ENCODE data around the gene FZD10.

FZD10 gene

DNA sequence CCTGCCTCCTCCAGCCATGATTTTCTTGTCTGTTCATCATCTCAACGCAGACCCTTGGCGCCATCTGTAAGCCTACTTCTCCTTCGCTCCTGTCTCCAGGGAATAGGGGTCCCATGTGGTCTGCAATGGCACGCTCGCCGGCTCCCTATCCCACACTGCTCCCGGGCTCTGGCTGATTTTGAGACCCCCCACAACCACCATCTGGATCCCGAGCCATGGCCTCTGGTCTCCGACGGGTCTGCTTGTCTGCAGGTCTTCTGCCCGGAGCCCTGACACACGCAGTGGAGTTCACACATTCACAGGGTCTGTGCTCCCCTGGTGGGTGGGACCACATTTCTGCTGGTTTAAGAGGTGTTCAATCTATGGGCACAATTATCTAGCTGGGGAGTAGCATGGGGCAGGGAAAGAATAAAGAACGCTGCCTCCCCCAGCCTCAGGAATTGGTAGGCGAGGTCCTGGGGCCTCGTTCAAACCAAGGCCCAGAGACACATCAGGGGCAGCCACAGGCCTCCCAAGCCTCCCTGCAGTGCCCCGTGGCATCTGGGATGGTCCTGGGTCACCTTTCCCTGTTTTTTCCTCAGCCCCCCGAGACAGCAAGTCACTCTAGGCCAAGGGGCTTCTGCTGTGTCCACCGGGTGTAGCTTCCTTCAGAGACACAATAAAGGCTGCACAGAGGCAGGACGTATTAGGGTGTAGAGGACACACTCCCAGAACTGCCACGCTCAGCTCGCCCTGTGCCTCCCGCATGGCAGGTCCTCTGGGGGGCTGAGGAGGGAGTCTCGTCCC is 21.5 kb downstream of the FZD10 start:
- no peak for DNase-seq

DNA sequence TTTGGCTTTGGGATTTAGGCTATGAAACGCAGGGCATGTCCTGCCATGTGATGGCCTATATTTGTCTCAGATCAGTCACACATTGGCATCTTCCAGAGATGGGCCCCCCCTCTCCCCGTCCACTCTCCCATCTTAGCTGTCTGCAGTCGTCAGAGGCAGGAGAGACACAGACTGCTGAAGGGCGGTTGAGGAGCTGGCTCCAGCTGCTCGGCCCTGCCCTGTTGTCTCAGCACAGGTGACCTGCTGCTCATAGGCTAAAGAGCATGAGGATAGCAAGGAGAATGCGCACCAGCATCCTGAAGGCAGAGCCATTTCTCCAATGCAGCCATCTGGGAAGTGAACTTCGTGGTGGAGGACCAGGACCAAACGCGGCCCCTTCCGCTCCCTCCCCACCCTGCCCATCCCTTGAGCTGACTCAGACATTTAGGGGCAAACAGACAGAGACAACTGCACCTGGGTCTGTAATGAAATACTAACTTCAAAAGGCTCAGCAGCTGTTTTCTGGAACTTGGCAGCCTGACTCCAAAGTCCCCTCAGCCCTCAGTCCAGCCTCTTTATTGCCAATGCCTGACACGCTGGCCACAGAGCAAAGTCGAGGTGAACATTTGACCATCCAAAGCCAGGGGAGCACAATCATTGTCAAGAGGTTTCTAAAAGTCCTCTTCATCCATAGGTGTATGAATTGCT is 22.3 kb downstream of the FZD10 start:
- no peak for DNase-seq

DNA sequence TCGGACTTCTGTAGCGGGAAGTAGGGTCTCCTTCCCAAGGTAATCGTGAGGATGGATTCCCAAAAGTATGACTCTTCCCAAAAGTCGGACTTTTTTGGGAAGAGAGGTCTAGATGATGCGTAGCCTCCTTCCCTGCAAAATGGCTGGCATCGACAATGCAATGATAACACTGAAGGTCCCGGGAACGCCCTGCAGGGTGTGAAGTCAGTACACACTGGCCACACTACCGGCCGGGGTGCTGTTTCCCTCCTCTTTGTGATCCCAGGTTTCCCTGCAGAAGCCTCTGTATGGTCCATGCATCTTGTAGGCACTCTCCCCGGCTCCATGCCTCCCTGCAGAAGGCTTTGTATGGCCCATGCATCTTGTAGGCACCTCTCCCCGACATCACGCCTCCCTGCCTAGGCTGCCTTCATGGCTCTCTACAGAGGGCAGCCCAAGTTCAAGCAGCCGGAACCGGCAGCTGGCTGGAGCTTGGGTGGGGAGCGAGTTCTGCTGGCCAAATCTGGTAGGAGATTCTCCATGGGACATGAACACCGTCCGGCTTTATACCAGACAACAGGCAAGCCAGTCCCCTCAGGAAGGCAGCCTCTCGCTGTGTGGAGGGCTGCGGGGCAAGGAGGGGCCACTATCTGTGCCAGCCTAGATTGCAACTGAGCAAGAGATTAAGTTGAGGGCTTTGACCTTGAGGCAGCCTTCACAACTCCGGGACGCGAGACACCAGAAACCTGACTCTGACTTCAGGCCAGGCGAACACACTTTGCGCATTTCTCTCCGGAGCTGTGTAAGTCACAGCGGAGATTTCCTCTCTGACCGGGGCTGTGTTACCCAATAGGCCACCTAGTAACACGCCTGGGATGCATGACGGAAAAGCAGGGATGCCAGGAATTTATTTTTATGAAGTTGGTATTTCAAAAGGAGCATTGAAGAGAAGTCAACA is 23.5 kb downstream of the FZD10 start:
- DNase-seq: no peak

GRCh38 chr12:130186651-130187268 is 24.5 kb downstream of the FZD10 start:
- DNase-seq: no peak

- no peak for DNase-seq
These were observed 30.5 kb downstream of the FZD10 start for GRCh38 chr12:130192642-130193345.

DNA sequence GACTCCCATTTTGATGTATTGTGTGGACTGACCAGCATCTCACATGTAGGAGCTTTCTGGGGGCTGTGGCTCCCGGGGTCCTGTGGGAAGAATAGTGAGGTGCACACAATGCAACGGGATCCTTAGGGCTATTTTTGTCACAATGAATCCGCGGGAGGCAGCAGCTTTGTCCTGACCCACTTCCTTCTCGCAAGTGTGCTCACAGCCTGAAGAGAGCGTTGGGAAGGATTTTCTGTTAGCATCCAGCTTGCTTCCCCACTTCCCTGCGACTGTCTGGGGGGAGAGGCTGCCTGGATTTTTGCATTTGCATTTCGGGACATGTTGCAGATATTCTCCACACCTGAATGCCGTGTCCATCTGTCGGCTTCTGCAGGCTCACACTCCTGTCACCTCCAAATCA is 31.9 kb downstream of the FZD10 start:
- DNase-seq: no peak

GRCh38 chr12:130195369-130195768 is 33.1 kb downstream of the FZD10 start:
- no peak for DNase-seq

GRCh38 chr12:130195776-130196175 is 33.5 kb downstream of the FZD10 start:
- no peak for DNase-seq

DNA sequence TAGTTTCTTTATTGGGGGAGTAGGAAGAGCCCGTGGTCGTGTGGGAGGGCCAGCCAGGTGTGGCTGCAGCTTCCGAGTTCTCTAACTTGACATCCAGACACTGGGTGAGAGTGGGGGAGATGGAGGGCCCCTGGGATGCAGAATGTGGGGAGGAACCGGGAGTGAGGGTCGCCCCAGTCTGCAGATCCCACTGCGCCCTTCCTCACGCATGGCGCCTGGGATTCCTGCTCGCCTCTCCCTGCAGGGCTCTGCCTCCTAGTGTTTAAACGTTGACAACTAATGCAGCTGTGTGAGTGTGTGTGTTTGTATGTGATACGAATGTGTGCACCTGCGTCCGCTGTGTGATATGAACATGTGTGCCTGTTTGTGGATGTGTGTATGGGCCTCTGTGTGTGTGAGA is 34.6 kb downstream of the FZD10 start:
- DNase-seq: no peak

DNA sequence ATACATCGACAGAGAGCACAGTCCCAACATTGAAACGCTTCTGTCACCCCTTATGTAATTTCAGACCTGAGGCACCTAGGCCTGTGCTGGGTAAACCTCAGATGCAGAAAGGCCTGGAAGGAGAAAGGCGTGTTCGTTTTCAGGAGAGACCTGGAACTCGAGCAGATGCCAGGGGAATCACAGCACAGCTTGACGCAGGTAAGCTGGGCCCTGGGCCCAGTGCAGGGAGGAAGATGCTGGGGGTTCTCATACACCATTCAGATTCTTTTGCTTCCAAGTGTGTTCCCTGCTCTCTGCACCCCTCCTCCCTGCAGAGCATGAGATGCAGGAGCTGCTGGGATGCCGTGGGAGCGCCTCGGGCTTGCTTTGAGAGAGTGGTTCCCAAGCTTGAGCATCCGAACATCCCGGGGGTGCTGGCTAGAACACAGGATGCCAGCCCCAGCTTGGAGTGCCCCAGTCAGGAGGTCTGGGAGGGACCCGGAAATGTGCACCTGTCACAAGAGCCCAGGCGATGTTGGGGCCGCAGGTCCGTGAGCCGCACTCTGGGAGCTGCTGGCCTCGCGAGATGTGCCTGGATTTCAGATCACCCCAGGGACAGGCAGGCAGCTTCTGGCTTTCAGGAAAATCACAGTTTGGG is 35.9 kb downstream of the FZD10 start:
- no peak for DNase-seq

- no peak for DNase-seq
These were observed 36.4 kb downstream of the FZD10 start for GRCh38 chr12:130198663-130199060.

DNA sequence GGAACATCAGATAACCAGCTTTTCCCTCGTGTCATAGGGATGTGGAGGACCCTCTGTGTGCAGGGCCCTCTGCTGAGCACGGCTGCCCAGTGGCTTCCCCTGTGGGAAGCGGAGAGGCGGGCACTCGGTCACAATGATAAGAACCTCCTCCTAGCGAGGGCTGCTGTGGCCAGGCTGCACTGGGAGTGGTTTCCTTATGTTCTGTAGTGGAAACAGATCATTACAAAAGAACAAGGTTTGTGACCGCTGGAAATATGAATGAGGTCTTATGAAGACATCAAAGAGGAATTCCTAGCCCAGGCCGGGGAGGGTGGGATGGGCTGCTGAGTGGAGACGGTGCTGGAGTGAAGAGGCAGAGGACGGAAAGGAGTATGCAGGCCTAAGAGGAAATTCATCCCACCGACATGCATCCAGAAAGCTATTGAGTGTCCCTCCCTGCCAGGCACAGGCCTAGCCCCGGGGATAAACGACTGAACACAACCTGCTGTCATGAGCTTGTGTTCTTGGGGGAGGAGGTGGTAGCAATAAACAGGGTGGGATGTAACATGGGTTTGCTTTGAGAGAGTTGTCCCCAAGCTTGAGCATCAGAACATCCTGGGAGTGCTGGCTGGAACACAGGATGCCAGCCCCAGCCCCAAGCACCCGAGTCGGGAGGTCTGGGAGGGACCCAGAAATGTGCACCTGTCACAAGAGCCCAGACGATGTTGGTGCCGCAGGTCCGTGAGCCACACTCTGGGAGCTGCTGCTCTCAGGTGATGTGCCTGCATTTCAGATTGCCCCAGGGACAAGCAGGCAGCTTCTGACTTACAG is 37.5 kb downstream of the FZD10 start:
- DNase-seq: no peak

DNA sequence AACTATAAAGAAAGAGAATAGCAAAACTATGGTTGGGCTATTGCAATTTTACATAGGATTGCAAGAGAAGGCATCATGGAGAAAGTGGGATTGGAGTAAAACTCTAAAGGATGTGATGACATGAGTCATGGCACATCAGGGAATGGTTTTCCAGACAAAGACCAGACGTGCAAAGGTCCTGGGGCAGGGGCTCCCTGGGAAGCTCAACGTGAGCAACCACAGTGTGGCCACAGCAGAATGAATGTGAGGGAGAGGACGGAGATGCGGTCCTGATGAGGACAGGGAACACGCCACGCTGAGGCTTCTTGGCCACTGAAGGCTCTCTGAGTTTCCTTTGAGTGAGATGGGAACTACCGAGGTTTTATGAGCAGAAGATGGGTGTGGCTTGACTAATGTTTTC is 38.2 kb downstream of the FZD10 start:
- DNase-seq: no peak

GRCh38 chr12:130201037-130201436 is 38.8 kb downstream of the FZD10 start:
- DNase-seq: no peak

GRCh38 chr12:130202201-130202600 is 39.9 kb downstream of the FZD10 start:
- DNase-seq: no peak

DNA sequence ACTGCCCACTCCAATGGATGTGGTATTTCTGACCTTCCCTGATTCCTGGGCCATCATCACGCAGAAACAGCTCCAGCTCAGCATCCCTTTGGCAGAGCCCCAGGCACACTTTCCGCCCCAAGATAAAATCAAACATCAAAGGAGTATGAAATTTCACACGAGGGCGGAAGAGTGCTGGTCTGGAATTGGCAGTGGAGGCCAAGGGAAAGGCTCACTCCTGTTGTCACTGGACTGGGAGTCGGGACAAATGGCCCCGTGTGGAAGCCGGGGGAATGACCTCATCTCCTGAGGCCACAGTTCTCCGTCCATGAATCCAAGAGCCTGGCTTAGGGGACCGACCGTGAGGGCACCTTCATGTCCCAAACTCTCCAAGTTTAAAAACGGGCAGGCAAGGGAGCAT is 40.9 kb downstream of the FZD10 start:
- no peak for DNase-seq

DNA sequence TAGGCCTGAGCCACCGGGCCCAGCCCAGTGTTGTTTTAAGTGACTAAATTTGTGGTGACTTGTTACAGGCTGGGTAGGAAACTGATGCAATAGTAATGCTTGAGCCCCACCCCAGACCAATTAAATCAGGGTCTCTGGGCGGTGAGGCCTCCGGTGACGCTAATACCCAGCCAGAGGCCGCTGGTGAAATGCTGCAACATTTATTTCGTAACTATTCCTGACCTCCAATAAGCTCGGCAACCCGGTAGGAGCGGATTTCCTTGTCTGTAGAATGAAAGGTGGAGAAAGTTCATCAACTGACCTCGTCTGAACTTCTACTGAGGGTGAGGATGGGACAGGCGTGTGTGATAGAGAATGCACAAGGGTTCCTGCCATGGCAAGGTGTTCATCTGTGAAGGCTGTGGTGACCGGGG is 42.3 kb downstream of the FZD10 start:
- DNase-seq: no peak

- no peak for DNase-seq
These were observed 43.2 kb downstream of the FZD10 start for GRCh38 chr12:130205495-130205894.

- no peak for DNase-seq
These were observed 50.2 kb downstream of the FZD10 start for GRCh38 chr12:130212384-130212989.

DNA sequence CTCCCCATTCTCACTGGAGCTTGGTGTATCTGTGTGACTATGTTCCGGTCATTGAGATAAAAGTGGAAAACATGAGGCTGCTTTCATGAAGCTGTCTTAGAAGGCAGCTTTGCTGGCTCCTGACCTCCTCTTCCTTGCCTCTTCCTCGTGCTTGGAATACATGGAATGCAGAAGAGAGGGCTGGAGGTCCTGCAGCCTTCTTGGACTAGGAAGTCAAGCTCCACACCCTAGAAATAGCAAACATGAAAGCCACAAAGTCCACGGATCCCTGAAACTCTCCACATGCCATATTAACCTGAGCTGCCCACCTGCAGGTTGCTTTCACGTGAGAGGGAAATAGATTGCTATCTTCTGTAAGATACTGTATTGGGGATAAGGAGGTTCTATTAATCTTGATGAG is 51.0 kb downstream of the FZD10 start:
- DNase-seq: no peak

Measured in GOT3 (cell line).